Activated CD8-positive, alpha-beta memory T cell treated with anti-CD3 and anti-CD28 coated beads, Interleukin-2, amount 50 U/mL, for 48 hours (primary cell): ENCODE measurements around the gene SNCG.
"Not testable (repeated sequence)": the region's sequence is repeated elsewhere in the genome, so short reads cannot be mapped to it uniquely, and the experiment has no call there.

ENCODE experiments used
- DNase-seq: peaks from one replicate; pipeline ENCODE4 v3.0.0-alpha.2; 2020

The SNCG gene

DNA sequence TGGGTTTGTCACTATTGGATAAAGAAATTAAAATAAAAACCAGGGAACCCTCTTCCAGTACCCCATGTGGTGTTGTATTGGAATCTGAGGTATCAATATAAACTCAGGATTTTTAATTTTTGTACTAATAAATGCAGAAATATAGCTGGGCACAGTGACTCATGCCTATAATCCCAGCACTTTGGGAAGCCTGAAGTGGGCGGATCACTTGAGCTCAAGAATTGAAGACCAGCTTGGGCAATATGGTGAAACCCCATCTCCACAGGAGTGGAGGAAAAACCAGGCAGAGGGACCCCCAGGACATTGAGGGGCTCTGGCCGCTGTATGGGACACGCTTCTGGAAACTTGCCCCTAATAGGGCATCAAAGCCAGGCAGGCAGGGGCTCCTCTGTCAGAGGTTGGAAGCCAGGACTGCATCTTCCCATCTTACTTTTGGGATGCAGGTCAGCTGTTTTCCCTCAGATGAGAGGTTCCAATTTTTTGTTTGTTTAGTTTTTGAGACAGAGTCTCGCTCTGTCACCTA lies 21.0 kb downstream of the SNCG start:
- no peak for DNase-seq

DNA sequence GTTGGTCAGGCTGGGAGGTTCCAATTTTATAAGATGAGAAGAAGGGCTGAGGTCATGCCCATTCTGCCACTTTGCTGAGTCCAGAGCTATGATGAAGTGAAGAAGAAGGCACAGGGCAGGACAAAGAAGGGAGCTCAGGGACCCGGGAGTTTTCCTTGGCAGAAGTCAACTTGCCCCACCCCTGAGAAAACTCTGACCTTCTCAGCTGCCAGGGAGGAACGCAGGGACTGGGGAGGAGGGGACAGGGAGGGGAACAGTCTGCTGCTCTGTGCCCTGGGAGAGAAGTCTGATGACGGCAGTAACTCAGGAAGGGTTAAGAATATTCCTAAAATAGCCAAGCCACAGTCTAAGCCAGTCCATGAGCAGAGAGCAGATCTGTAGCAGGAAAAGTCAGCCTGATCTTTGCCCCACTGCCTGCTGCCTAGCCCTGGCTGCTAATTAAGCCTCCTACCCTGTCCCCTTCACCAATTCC lies 21.6 kb downstream of the SNCG start:
- DNase-seq: no peak

DNA sequence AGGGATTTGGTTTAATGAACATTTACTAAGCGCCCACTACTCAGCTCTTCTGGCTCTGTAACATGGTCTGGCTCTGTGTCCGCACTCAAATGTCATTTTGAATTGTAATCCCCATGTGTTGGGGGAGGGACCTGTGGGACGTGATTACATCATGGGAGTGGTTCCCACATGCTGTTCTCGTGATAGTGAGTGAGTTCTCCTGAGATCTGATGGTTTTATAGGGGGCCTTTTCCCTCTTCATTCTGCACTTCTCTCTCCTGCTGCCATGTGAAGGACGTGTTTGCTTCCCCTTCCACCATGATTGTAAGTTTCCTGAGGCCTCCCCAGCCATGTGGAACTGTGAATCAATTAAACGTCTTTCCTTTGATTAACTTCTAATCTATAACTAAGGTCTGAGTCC lies 22.6 kb downstream of the SNCG start:
- not testable (repeated sequence) for DNase-seq

DNA sequence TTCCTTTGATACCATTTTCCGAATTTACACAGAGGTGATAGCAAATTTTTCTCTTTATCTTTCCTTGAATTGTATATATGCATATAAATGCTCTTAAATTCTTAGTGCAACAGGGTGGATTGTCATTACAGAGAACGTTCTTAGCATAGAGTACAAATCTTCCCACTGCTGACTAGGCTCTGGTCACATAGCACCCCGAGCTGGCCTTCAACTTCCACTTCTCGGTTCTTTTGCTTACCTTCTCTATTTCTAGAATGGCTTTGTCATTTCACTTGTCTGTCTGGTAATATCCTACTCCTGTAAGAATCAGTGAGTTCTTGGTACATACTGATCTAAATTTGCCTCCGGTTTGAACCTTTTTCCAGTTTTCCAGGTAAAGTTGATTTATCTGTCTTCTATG lies 23.3 kb downstream of the SNCG start:
- DNase-seq: no peak

DNA sequence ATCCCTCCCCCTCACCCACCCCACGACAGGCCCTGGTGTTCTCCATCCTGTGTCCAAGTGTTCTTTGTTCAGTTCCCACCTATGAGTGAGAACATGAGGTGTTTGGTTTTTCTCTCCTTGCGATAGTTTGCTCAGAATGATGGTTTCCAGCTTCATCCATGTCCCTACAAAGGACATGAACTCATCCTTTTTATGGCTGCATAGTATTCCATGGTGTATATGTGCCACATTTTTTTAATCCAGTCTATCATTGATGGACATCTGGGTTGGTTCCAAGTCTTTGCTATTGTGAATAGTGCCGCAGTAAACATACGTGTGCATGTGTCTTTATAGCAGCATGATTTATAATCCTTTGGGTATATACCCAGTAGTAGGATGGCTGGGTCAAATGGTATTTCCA lies 26.1 kb downstream of the SNCG start:
- not testable (repeated sequence) for DNase-seq

DNA sequence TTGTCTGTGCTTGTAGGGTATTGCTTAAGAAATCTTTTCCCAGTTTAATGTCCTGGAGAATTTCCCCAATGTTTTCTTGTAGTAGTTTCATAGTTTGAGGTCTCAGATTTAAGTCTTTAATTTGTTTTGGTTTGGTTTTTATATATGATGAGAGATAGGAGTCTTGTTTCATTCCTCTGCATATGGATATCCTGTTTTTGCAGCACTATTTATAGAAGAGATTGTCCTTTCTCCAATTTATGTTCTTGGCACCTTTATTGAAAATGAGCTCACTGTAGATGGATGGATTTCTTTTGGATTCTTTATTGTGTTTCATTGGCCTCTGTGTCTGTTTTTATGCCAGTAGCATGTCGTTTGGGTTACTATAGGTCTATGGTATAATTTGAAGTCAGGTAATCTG lies 30.1 kb downstream of the SNCG start:
- no peak for DNase-seq

DNA sequence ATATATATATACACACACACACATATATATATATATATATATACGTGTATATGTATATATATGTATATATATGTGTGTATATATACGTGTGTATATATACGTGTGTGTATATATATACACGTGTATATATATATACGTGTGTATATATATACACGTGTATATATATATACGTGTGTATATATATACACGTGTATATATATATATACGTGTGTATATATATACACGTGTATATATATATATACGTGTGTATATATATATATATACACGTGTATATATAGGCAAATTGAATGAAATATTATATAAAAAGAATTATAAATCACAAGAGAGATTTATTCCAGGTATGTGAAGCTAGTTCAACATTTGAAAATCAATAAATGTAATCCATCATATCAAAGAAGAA lies 33.0 kb downstream of the SNCG start:
- not testable (repeated sequence) for DNase-seq

DNA sequence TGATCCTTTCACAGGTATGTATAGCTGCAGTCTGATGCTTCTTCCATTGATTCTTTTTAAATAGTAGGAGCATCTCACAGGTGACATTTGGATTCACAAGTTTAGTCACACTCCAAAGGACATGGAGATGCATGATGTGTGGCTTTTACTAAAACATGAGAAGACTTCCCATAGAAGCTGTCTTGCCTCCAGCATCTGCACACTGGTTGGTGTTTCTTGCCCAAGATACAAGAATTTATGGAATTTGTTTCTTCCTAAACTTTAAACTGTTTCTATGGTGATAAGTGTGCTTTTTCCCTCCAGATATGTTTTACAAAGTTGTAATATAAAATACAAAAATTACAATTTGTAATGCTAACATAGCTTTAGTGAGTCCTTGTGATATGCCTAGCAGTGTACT lies 34.1 kb downstream of the SNCG start:
- DNase-seq: no peak

DNA sequence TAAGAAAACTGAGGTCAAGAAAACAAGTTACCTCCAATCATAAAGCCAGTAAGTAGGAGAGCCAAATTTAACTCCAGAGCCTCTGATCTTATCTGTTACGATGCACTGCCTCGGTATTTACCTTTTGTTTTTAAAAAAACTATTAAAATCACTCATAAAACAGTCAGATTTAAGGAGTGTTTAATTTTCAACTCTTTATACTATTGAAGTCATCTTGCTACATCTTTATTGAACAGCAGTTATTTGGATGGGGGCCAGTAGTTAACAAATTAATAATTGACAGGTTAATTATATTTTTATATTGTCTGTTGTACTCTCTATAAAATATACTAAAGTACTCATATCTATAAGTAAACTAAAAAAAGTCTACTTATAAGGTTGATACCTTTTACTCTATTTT lies 34.5 kb downstream of the SNCG start:
- no peak for DNase-seq

DNA sequence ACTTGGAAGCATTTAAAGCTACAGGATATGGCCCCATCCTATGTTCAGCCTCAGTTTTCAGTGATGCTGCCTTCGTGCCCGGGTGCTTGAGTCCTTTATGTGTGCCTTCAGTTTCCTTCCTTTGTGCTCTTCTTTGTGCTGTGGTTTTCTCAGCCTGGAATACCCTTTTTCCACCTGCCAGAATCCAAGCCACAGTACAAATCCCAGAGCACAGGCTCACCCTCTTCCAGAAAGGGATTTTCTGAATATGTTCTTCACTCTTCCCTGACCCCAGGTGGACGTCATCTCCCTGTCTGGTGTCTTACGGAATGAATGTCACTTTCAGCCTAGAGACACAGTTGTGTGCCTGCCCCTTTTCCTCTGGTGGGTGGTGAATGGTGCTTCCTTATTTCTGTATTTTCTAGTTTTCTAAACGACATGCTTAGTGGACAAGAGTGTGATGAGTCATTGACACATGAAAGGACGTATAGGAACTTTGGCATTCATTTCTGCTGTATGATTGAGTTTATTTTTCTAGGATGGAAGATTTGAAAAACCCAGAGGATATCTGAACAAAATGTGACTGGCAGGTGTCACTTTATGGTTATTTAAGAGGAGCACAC lies 41.5 kb downstream of the SNCG start:
- not testable (repeated sequence) for DNase-seq

DNA sequence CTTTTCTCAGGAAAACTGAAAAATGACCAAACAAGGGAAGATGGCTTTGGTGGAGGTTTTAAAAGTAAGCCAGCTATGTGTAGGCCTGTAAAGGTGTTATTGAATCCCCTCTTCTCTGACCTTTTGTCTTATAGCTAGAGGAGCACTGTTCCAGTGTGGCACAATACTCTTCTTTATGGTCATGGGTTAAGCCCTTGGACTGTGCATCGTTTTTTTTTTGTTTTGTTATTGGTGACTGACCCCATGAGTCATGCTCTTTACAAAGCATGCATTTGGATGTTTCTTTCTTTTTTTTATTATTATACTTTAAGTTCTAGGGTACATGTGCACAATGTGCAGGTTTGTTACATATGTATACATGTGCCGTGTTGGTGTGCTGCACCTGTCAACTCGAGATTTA lies 42.1 kb downstream of the SNCG start:
- no peak for DNase-seq

DNA sequence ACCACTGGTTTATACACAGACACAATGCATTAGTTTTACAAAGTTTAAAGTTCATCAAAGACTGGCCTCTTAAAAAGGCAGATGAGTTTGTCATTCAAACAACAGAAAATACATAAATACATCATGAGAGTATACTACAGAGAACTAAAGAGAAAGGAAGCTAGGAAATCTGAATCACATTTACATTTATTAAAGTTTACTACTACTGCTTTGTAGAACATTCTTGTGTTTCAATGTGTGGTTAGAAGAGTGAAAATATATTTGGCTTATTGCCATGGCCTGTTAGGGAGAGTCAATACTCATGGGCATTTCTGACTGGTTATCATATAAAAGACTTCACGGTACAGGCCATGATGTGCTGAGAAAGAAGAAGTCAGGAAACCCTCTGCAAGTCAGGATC lies 48.7 kb downstream of the SNCG start:
- DNase-seq: not testable (repeated sequence)

DNA sequence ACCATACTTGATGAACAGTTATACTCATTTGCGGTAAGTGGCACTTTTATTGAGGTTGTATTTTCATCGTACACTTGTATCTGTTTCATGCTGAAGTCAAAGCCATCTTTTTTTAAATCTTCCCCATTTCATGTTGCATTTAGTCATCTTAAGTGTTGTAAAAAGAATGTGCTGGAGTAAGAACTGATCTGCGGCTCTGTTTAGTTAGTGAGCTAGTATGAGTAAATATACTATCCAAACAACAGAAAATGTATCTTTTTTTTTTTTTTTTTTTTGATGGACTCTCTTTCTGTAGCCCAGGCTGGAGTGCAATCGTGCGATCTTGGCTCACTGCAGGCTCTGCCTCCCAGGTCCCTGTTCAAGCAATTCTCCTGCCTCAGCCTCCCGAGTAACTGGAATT lies 49.3 kb downstream of the SNCG start:
- DNase-seq: not testable (repeated sequence)

DNA sequence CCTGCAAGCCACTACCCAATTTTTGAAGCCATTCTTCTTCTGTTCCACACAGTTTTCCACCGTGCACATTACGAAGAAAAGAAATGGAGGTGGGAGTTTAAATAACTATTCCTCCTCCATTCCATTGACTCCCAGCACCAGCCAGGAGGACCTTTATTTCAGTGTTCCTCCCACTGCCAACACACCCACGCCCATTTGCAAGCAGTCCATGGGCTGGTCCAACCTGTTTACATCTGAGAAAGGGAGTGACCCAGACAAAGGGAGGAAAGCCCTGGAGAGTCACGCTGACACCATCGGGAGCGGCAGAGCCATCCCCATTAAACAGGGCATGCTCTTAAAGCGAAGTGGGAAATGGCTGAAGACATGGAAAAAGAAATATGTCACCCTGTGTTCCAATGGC lies 49.9 kb downstream of the SNCG start:
- not testable (repeated sequence) for DNase-seq

DNA sequence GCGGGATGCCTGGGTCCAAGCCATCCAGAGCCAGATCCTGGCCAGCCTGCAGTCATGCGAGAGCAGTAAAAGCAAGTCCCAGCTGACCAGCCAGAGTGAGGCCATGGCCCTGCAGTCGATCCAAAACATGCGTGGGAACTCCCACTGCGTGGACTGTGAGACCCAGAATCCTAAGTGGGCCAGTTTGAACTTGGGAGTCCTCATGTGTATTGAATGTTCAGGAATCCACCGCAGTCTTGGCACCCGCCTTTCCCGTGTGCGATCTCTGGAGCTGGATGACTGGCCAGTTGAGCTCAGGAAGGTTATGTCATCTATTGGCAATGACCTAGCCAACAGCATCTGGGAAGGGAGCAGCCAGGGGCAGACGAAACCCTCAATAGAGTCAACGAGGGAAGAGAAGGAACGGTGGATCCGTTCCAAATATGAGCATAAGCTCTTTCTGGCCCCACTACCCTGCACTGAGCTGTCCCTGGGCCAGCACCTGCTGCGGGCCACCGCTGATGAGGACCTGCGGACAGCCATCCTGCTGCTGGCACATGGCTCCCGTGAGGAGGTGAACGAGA lies 50.8 kb downstream of the SNCG start:
- not testable (repeated sequence) for DNase-seq
